DND-41 (cell line): ENCODE data around the gene TMEM217.

Experiments used
- ATAC-seq: fragments of 200-7000 bp; cut with Tn5 transposase; 3 replicates; pipeline ENCODE4 v1.9.1; 2021; ENCODE audit warnings: low read depth; ENCODE audit not compliant: insufficient read depth
- DNase-seq: peaks from one replicate; pipeline ENCODE4 v3.0.0-alpha.2; 2020
- H2AFZ ChIP-seq: 2 replicates; pipeline ENCODE4 v1.6.0; 2012; ENCODE audit warnings: low read depth, low read length
- H3K27ac ChIP-seq: 2 replicates; pipeline ENCODE4 v1.5.1; 2012; ENCODE audit warnings: low read length, inconsistent platforms
- H3K27me3 ChIP-seq: fragments of 200-600 bp; sonication (generic); 2 replicates; pipeline ENCODE4 v1.6.0; 2012; ENCODE audit warnings: low read length, mild to moderate bottlenecking, inconsistent platforms; ENCODE audit not compliant: insufficient read depth, poor library complexity
- H3K36me3 ChIP-seq: 2 replicates; pipeline ENCODE4 v1.5.1; 2012; ENCODE audit warnings: low read length, inconsistent platforms; ENCODE audit not compliant: insufficient read depth
- H3K4me1 ChIP-seq: 2 replicates; pipeline ENCODE4 v1.5.1; 2012; ENCODE audit warnings: mild to moderate bottlenecking, low read length; ENCODE audit not compliant: insufficient read depth
- H3K4me2 ChIP-seq: 2 replicates; pipeline ENCODE4 v1.6.0; 2012; ENCODE audit warnings: mild to moderate bottlenecking, moderate library complexity, low read length, inconsistent platforms; ENCODE audit not compliant: insufficient read depth
- H3K4me3 ChIP-seq, 2 experiments: fragments of 200-600 bp in 1 of 2; shearing (Covaris generic) in 1 of 2; 2 replicates each; pipeline ENCODE4 v1.5.1; 2012 to 2016; ENCODE audit warnings: inconsistent platforms in 2 of 2, low read length in 2 of 2, mild to moderate bottlenecking in 2 of 2, low read depth in 1 of 2, moderate library complexity in 1 of 2
- H3K79me2 ChIP-seq: 2 replicates; pipeline ENCODE4 v1.6.0; 2012; ENCODE audit warnings: low read length, inconsistent platforms; ENCODE audit not compliant: insufficient read depth
- H3K9ac ChIP-seq: 2 replicates; pipeline ENCODE4 v1.6.0; 2012; ENCODE audit warnings: low read depth, mild to moderate bottlenecking, inconsistent platforms, low read length, moderate library complexity
- H3K9me3 ChIP-seq: 2 replicates; pipeline ENCODE4 v1.5.1; 2012; ENCODE audit warnings: low read length, moderate library complexity, mild to moderate bottlenecking, inconsistent platforms; ENCODE audit not compliant: insufficient read depth, severe bottlenecking
- H4K20me1 ChIP-seq: 2 replicates; pipeline ENCODE4 v1.6.0; 2012; ENCODE audit warnings: low read length; ENCODE audit not compliant: insufficient read depth
- CTCF ChIP-seq: IDR thresholded peaks from 2 replicates; pipeline ENCODE4 v1.5.1; 2012; ENCODE audit warnings: borderline replicate concordance, low read length, moderate library complexity, mild to moderate bottlenecking; ENCODE audit not compliant: poor library complexity, severe bottlenecking; ENCODE audit errors: extremely low read depth
- EZH2 ChIP-seq: IDR thresholded peaks from 3 replicates; pipeline ENCODE4 v1.6.1; 2012; ENCODE audit warnings: borderline replicate concordance, low read depth, mild to moderate bottlenecking, moderate library complexity, low read length, inconsistent platforms; ENCODE audit not compliant: severe bottlenecking

The TMEM217 gene

DNA sequence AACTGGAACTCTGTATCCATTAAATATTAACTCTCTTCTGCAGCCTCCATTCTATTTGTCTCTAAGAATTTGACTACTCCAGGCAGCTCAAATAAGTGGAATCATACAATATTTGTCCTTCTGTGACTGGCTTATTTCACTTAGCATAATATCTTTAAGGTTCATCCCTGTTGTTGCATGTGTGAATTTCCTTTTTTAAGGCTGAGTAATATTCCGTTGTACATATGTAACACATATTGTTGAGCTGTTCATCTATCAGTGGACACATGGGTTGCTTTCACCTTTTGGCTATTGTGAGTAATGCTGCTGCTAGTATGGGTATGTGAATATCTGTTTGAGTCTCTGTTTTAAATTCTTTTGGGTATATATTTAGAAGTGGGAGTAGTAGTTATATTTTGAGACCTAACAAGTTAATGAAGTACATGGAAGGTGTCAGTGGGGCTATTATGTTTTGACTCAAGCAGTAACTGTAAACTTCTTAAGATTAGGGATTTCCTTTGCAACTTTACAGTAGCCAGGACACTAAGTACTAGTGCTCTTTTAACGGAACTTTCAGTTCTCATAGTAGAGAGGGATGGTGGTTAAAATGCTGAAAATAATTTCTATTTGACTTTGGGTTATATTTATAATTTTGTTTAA is 29.7 kb upstream of the TMEM217 start:
- Histone ChIP-seq H3K79me2 (peaks cover 40% of the 10 kb centered on the region), H4K20me1 (no peaks in the 10 kb centered on the region), H3K27me3 (no peaks in the 10 kb centered on the region), H3K9me3 (no peaks in the 10 kb centered on the region), H3K9ac (peak overlapping the region; percentile 68; the same call in 1 of the 2 replicates), H3K4me1 (peaks cover 77% of the 10 kb centered on the region), H3K27ac (peak overlapping the region; percentile 98), H2AFZ (no peak overlapping the region), H3K36me3 (peaks cover 69% of the 10 kb centered on the region), H3K4me2 (no peak overlapping the region), H3K4me3 (no peak overlapping the region)
- no peak for ATAC-seq
- no peak for DNase-seq
- TF ChIP-seq EZH2: no peak
- TF ChIP-seq CTCF: no peak

- H3K27ac ChIP-seq: peak overlapping the region; percentile 3; the same call in 1 of the 2 replicates
- peaks cover 73% of the 10 kb centered on the region for H3K4me1 ChIP-seq
- TF ChIP-seq CTCF (no peak), EZH2 (no peak)
- H3K9me3 ChIP-seq: no peaks in the 10 kb centered on the region
- H3K4me2 ChIP-seq: no peak overlapping the region
- no peaks in the 10 kb centered on the region for H3K27me3 ChIP-seq
- H2AFZ ChIP-seq: no peak overlapping the region
- H3K9ac ChIP-seq: no peak overlapping the region
- peaks cover 50% of the 10 kb centered on the region for H3K79me2 ChIP-seq
- no peak overlapping the region for H3K4me3 ChIP-seq
- peaks cover 69% of the 10 kb centered on the region for H3K36me3 ChIP-seq
- DNase-seq: no peak
- no peaks in the 10 kb centered on the region for H4K20me1 ChIP-seq
- no peak for ATAC-seq
Measured at GRCh38 chr6:37285861-37286311, 27.9 kb upstream of the TMEM217 start.

GRCh38 chr6:37284781-37285180 is 26.8 kb upstream of the TMEM217 start:
- H3K4me2 ChIP-seq: no peak overlapping the region
- TF ChIP-seq CTCF: no peak
- no peak for TF ChIP-seq EZH2
- no peak overlapping the region for H3K9ac ChIP-seq
- H4K20me1 ChIP-seq: no peaks in the 10 kb centered on the region
- DNase-seq (no peak), ATAC-seq (no peak)
- no peaks in the 10 kb centered on the region for H3K27me3 ChIP-seq
- peaks cover 72% of the 10 kb centered on the region for H3K4me1 ChIP-seq
- H2AFZ ChIP-seq: no peak overlapping the region
- H3K36me3 ChIP-seq: peaks cover 80% of the 10 kb centered on the region
- H3K27ac ChIP-seq: peak overlapping the region; percentile 93
- H3K4me3 ChIP-seq: no peak overlapping the region
- H3K79me2 ChIP-seq: peaks cover 61% of the 10 kb centered on the region
- H3K9me3 ChIP-seq: no peaks in the 10 kb centered on the region
